Brain microvascular endothelial cell (primary cell): ENCODE measurements around the gene GFM1.

ENCODE experiments used
- DNase-seq: peaks from one replicate; pipeline ENCODE4 v3.0.0-alpha.2; 2020
- H3K27ac ChIP-seq: fragments of 250-450 bp; sonication (Bioruptor Pico); 2 replicates; pipeline ENCODE4 v1.5.1; 2020; ENCODE audit warnings: mild to moderate bottlenecking, moderate library complexity
- H3K27me3 ChIP-seq: fragments of 250-450 bp; sonication (Bioruptor Pico); replicated peaks from 2 replicates; pipeline ENCODE4 v1.5.1; 2020; ENCODE audit warnings: mild to moderate bottlenecking
- H3K36me3 ChIP-seq: fragments of 250-450 bp; sonication (Bioruptor Pico); replicated peaks from 2 replicates; pipeline ENCODE4 v1.5.1; 2020; ENCODE audit warnings: mild to moderate bottlenecking
- H3K4me3 ChIP-seq: 2 replicates; pipeline ENCODE4 v1.5.1; 2011; ENCODE audit warnings: low read depth, mild to moderate bottlenecking, control low read depth, low read length, moderate library complexity
- CTCF ChIP-seq: IDR thresholded peaks from 2 replicates; pipeline ENCODE4 v1.5.1; 2011; ENCODE audit warnings: low read depth, mild to moderate bottlenecking, moderate library complexity, low read length, control low read depth, inconsistent platforms; ENCODE audit errors: missing control alignments
- in situ Hi-C: cut with HindIII; loops from 2 replicates; pipeline ENCODE4 v1.10.0; 2017; ENCODE audit warnings: low sequenced_read_pairs, low pct_ligation_motif_present

GFM1 gene

GRCh38 chr3:158631981-158632380, 12.3 kb upstream of the GFM1 start:
- DNase-seq, result no peak
- H3K27ac ChIP-seq, result no peak overlapping the region
- no peak overlapping the region for H3K4me3 ChIP-seq
- in situ Hi-C loops, result no loop called here
- no peak for TF ChIP-seq CTCF
- H3K36me3 ChIP-seq, result no peaks in the 10 kb centered on the region
- H3K27me3 ChIP-seq, result no peaks in the 10 kb centered on the region

DNA sequence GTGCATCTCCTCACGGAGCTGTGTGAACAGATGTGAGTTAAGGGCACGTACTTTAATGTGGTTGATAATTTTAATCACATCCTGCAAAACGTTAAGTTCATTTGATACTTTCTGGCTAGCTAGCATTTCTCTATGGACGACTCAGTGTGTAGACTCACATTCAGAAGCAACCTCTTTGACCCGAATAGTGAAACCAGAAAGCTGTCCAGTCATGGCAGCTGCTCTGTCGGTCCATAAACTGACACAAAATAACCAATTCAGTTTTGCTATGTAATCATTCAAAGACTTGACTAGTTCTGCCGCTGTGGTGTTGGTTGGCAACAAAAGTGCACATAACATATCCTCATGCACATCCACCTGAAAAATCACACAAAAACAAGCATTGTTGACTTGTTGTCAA, 3.7 kb upstream of the GFM1 start:
- no peaks in the 10 kb centered on the region for H3K27me3 ChIP-seq
- H3K27ac ChIP-seq, result no peak overlapping the region
- in situ Hi-C loops, result no loop called here
- H3K36me3 ChIP-seq, result no peaks in the 10 kb centered on the region
- TF ChIP-seq CTCF, result no peak
- no peak overlapping the region for H3K4me3 ChIP-seq
- DNase-seq, result no peak

DNA sequence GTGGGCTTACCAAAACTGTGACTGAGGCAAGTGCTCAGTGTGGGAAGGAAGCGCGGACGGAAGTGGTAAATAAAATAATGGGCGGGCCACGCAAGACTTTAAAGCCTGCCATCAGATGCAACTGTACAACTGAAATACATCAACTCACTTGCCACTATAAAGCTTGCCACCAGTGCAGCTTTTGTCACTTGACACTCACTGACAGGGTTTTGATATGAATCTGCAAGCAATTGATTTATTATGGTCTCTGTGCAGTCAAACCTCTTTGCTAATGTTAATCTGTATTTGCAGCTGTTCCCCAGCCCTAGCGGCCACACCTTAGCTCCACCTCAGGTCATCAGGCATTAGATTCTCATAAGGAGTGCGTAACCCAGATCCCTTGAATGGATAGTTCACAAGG, 2.3 kb upstream of the GFM1 start:
- TF ChIP-seq CTCF, result no peak
- no peaks in the 10 kb centered on the region for H3K36me3 ChIP-seq
- in situ Hi-C loops, result no loop called here
- H3K27ac ChIP-seq, result no peak overlapping the region
- no peak overlapping the region for H3K4me3 ChIP-seq
- no peak for DNase-seq
- H3K27me3 ChIP-seq, result no peaks in the 10 kb centered on the region

GRCh38 chr3:158642474-158643210, 1.7 kb upstream of the GFM1 start:
- in situ Hi-C loops, result no loop called here
- TF ChIP-seq CTCF, result no peak
- Histone ChIP-seq H3K27ac (no peak overlapping the region), H3K4me3 (no peak overlapping the region), H3K36me3 (no peaks in the 10 kb centered on the region), H3K27me3 (no peaks in the 10 kb centered on the region)
- no peak for DNase-seq

GRCh38 chr3:158649791-158650190, 5.5 kb downstream of the GFM1 start:
- Histone ChIP-seq H3K27ac (no peak overlapping the region), H3K36me3 (peaks cover 35% of the 10 kb centered on the region), H3K27me3 (no peaks in the 10 kb centered on the region), H3K4me3 (no peak overlapping the region)
- no peak for DNase-seq
- no peak for TF ChIP-seq CTCF
- in situ Hi-C loops, result loop anchor here (10.0 kb wide), 1 partner anchor 135 kb away; no protein-coding TSS in a partner anchor

DNA sequence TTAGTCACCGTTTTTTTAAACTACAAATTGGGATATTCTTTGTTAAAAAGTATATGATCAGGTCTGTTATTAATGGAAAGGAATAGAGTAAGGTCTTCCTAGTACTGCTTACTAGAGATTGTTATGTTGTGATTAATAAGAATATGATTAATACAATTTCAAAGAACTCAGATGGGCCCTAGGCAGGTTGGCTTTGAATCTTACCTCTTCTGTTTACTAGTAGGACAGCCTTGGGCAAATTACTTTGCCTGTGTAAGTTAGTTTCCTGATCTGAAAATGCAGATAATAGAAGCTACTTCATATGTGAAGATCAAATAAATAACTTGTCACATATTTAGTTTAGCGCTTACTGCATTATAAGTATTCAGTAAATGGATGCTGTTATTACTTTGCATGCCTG, 6.9 kb downstream of the GFM1 start:
- H3K36me3 ChIP-seq, result peaks cover 47% of the 10 kb centered on the region
- no peak for TF ChIP-seq CTCF
- H3K27me3 ChIP-seq, result no peaks in the 10 kb centered on the region
- in situ Hi-C loops, result loop anchor here (10.0 kb wide), 1 partner anchor 134 kb away; no protein-coding TSS in a partner anchor
- H3K4me3 ChIP-seq, result no peak overlapping the region
- DNase-seq, result no peak
- no peak overlapping the region for H3K27ac ChIP-seq
